Ectodermal cell (in vitro differentiated cells): ENCODE results near the gene NUBP1.
A peak's percentile ranks its signal among the peaks of the same experiment; 100 is the strongest.
"Not testable (repeated sequence)": the region's sequence is repeated elsewhere in the genome, so short reads cannot be mapped to it uniquely, and the experiment has no call there.

Experiments
- H3K27ac ChIP-seq: 2 replicates; pipeline ENCODE4 v1.7.0; 2013; ENCODE audit warnings: mild to moderate bottlenecking, low read depth, low read length; ENCODE audit not compliant: insufficient read depth, poor library complexity, severe bottlenecking
- H3K27me3 ChIP-seq: 2 replicates; pipeline ENCODE4 v1.7.0; 2013; ENCODE audit warnings: mild to moderate bottlenecking, low read length; ENCODE audit not compliant: insufficient read depth, control insufficient read depth, poor library complexity, severe bottlenecking
- H3K36me3 ChIP-seq: one replicate; pipeline ENCODE4 v1.7.0; 2013; ENCODE audit warnings: low read length; ENCODE audit not compliant: control insufficient read depth, insufficient read depth
- H3K4me1 ChIP-seq: one replicate; pipeline ENCODE4 v1.7.0; 2013; ENCODE audit warnings: low read length; ENCODE audit not compliant: control insufficient read depth, insufficient read depth
- H3K4me3 ChIP-seq: 2 replicates; pipeline ENCODE4 v1.7.0; 2013; ENCODE audit warnings: low read depth, low read length, control low read depth; ENCODE audit not compliant: insufficient read depth
- H3K9me3 ChIP-seq: 2 replicates; pipeline ENCODE4 v1.7.0; 2013; ENCODE audit warnings: mild to moderate bottlenecking, low read length, moderate library complexity; ENCODE audit not compliant: control insufficient read depth
- WGBS, 2 experiments: methylation state at CpG; one replicate each; pipeline ENCODE4 v1.1.7; 2013; ENCODE audit warnings: missing lambda C conversion rate in 2 of 2; 5-methylcytosine and 5-hydroxymethylcytosine counted together

Gene NUBP1

GRCh38 chr16:10737068-10737625 is 6.5 kb upstream of the NUBP1 start:
- Histone ChIP-seq H3K27ac (no peak overlapping the region), H3K9me3 (no peaks in the 10 kb centered on the region)
- 42 to 47% methylated on average over 12 of the region's 12 CpGs for WGBS, 2 experiments

GRCh38 chr16:10738231-10739077 is 5.2 kb upstream of the NUBP1 start:
- Histone ChIP-seq H3K27ac (no peak overlapping the region), H3K4me1 (no peaks in the 10 kb centered on the region), H3K36me3 (no peaks in the 10 kb centered on the region), H3K4me3 (no peak overlapping the region), H3K9me3 (no peaks in the 10 kb centered on the region), H3K27me3 (no peaks in the 10 kb centered on the region)
- 90 to 92% methylated on average over 11 of the region's 12 CpGs for WGBS, 2 experiments

More at GRCh38 chr16:10737068-10737625, 6.5 kb upstream of the NUBP1 start:
- Histone ChIP-seq H3K27me3 (no peaks in the 10 kb centered on the region), H3K4me1 (no peaks in the 10 kb centered on the region), H3K4me3 (no peak overlapping the region), H3K36me3 (no peaks in the 10 kb centered on the region)

- H3K27ac ChIP-seq = no peak overlapping the region
- H3K36me3 ChIP-seq = no peaks in the 10 kb centered on the region
- no peak overlapping the region for H3K4me3 ChIP-seq
- 90 to 92% methylated on average over 10 of the region's 10 CpGs for WGBS, 2 experiments
- H3K9me3 ChIP-seq = no peaks in the 10 kb centered on the region
- H3K27me3 ChIP-seq = no peaks in the 10 kb centered on the region
- no peaks in the 10 kb centered on the region for H3K4me1 ChIP-seq
Measured at GRCh38 chr16:10740000-10740844, 3.4 kb upstream of the NUBP1 start.

- H3K27me3 ChIP-seq = no peaks in the 10 kb centered on the region
- H3K4me3 ChIP-seq = no peak overlapping the region
- H3K27ac ChIP-seq = no peak overlapping the region
- WGBS, 2 experiments = 83 to 92% methylated on average over 2 of the region's 2 CpGs
- no peaks in the 10 kb centered on the region for H3K36me3 ChIP-seq
- no peaks in the 10 kb centered on the region for H3K9me3 ChIP-seq
- H3K4me1 ChIP-seq = no peaks in the 10 kb centered on the region
Measured at GRCh38 chr16:10740845-10741208, 2.8 kb upstream of the NUBP1 start.

GRCh38 chr16:10741249-10741648 is 2.4 kb upstream of the NUBP1 start:
- H3K9me3 ChIP-seq, H3K36me3 ChIP-seq, H3K27me3 ChIP-seq, H3K27ac ChIP-seq, H3K4me1 ChIP-seq, H3K4me3 ChIP-seq: not testable (repeated sequence)
- 90 to 94% methylated on average over 10 of the region's 10 CpGs for WGBS, 2 experiments

GRCh38 chr16:10741844-10742243 is 1.8 kb upstream of the NUBP1 start:
- Histone ChIP-seq H3K27me3 (no peaks in the 10 kb centered on the region), H3K36me3 (no peaks in the 10 kb centered on the region), H3K4me1 (no peaks in the 10 kb centered on the region), H3K4me3 (no peak overlapping the region), H3K9me3 (no peaks in the 10 kb centered on the region), H3K27ac (no peak overlapping the region)
- 92 to 96% methylated on average over 4 of the region's 4 CpGs for WGBS, 2 experiments

GRCh38 chr16:10743227-10743609 is 424 bp upstream of the NUBP1 start:
- Histone ChIP-seq H3K36me3 (no peaks in the 10 kb centered on the region), H3K9me3 (no peaks in the 10 kb centered on the region), H3K27ac (no peak overlapping the region), H3K27me3 (no peaks in the 10 kb centered on the region), H3K4me3 (peak overlapping the region; percentile 68), H3K4me1 (no peaks in the 10 kb centered on the region)
- WGBS, 2 experiments = 56 to 60% methylated on average over 4 to 5 of the region's 5 CpGs

- Histone ChIP-seq H3K27ac (no peak overlapping the region), H3K27me3 (no peaks in the 10 kb centered on the region), H3K4me3 (peak overlapping the region; percentile 39), H3K4me1 (no peaks in the 10 kb centered on the region), H3K36me3 (no peaks in the 10 kb centered on the region), H3K9me3 (no peaks in the 10 kb centered on the region)
- 41 to 44% methylated on average over 17 of the region's 17 CpGs for WGBS, 2 experiments
Measured at GRCh38 chr16:10744370-10745030, 858 bp downstream of the NUBP1 start.

- Histone ChIP-seq H3K36me3 (no peaks in the 10 kb centered on the region), H3K4me1 (no peaks in the 10 kb centered on the region), H3K27me3 (no peaks in the 10 kb centered on the region), H3K9me3 (no peaks in the 10 kb centered on the region), H3K4me3 (no peak overlapping the region), H3K27ac (no peak overlapping the region)
- 96 to 97% methylated on average over 2 of the region's 2 CpGs for WGBS, 2 experiments
Measured at GRCh38 chr16:10745841-10746240, 2.2 kb downstream of the NUBP1 start.

- Histone ChIP-seq H3K4me3 (no peak overlapping the region), H3K36me3 (no peaks in the 10 kb centered on the region), H3K4me1 (no peaks in the 10 kb centered on the region), H3K27me3 (no peaks in the 10 kb centered on the region), H3K9me3 (no peaks in the 10 kb centered on the region), H3K27ac (no peak overlapping the region)
- WGBS, 2 experiments = 96 to 97% methylated on average over 10 to 11 of the region's 11 CpGs
Measured at GRCh38 chr16:10750793-10751192, 7.2 kb downstream of the NUBP1 start.
